A673 (cell line): ENCODE measurements around the gene ENTPD8. TPM values are rescaled to one million over a fixed set of nuclear protein-coding genes. Genes with fewer than 3 reads are reported as not detected.

Experiments
- BruUV-seq: library from RNA; stranded (reverse); fragments of 400-500 nt; replicated peaks from 2 replicates; lab custom pipeline; 2021; lab: Mats Ljungman, UMichigan
- CTCF ChIA-PET: fragments of 300-600 bp; sonication (Branson Sonifier 250); formaldehyde crosslinking; loops from one replicate; lab custom pipeline; 2022; ENCODE audit warnings: antibody characterized with exemption; lab: Charles Lee
- POLR2A ChIA-PET: fragments of 300-600 bp; sonication (Branson Sonifier 250); formaldehyde crosslinking; loops from one replicate; lab custom pipeline; 2022; ENCODE audit warnings: antibody characterized with exemption; ENCODE audit not compliant: low non-redundant PET; lab: Charles Lee
- DNase-seq: peaks from one replicate; pipeline ENCODE4 v3.0.0-alpha.2; 2015; ENCODE audit warnings: low spot score
- H3K27ac ChIP-seq: fragments of 200-600 bp; sonication (generic); 2 replicates; pipeline ENCODE4 v1.5.1; 2016; ENCODE audit warnings: mixed run types, low read depth, mild to moderate bottlenecking, mixed read lengths, antibody characterized with exemption, low read length; ENCODE audit not compliant: poor library complexity, severe bottlenecking
- H3K27me3 ChIP-seq: fragments of 200-600 bp; sonication (generic); replicated peaks from 2 replicates; pipeline ENCODE4 v1.6.1; 2017; ENCODE audit warnings: mixed run types, low read depth, mild to moderate bottlenecking, mixed read lengths, antibody characterized with exemption, low read length; ENCODE audit not compliant: insufficient read depth, poor library complexity
- H3K36me3 ChIP-seq: fragments of 200-600 bp; sonication (generic); 2 replicates; pipeline ENCODE4 v1.6.1; 2016; ENCODE audit warnings: mixed run types, mild to moderate bottlenecking, mixed read lengths, antibody characterized with exemption, low read length; ENCODE audit not compliant: insufficient read depth, poor library complexity, severe bottlenecking
- H3K4me1 ChIP-seq: fragments of 200-600 bp; sonication (generic); 2 replicates; pipeline ENCODE4 v1.6.1; 2017; ENCODE audit warnings: mixed run types, mild to moderate bottlenecking, mixed read lengths, antibody characterized with exemption, low read length; ENCODE audit not compliant: insufficient read depth, poor library complexity, severe bottlenecking
- H3K4me3 ChIP-seq: fragments of 200-600 bp; sonication (generic); 2 replicates; pipeline ENCODE4 v1.5.1; 2016; ENCODE audit warnings: low read depth, mixed run types, mild to moderate bottlenecking, mixed read lengths, low read length; ENCODE audit not compliant: poor library complexity, severe bottlenecking
- H3K9me3 ChIP-seq: fragments of 200-600 bp; sonication (generic); 2 replicates; pipeline ENCODE4 v1.6.1; 2016; ENCODE audit warnings: mixed run types, low read depth, mild to moderate bottlenecking, mixed read lengths, antibody characterized with exemption, low read length; ENCODE audit not compliant: poor library complexity, severe bottlenecking
- CTCF ChIP-seq: fragments of 300-800, 200-600 bp; sonication (generic); conservative IDR thresholded peaks from 2 replicates; pipeline ENCODE4 v1.5.1; 2017; ENCODE audit warnings: low read depth, mild to moderate bottlenecking, antibody characterized with exemption, low read length, moderate library complexity, mixed read lengths
- EZH2 ChIP-seq: fragments of 200-600 bp; sonication (generic); IDR thresholded peaks from 2 replicates; pipeline ENCODE4 v1.6.1; 2017; ENCODE audit warnings: borderline replicate concordance, low read depth, mild to moderate bottlenecking, mixed read lengths, antibody characterized with exemption, low read length; ENCODE audit not compliant: poor library complexity, severe bottlenecking
- intact Hi-C: fragments of 100-400 bp; cut with micrococcal nuclease; formaldehyde crosslinking; loops from one replicate; pipeline ENCODE4 v1.10.0; 2022; ENCODE audit not compliant: unreplicated experiment
- total RNA-seq: library from RNA; stranded (reverse); gene quantifications from 2 replicates; pipeline ENCODE4 v1.2.3, GENCODE V29; 2021

The ENTPD8 gene
- total RNA-seq, 1 experiment from 2014 or later, result not detected

- Histone ChIP-seq H3K9me3 (peaks cover 13% of the 10 kb centered on the region), H3K4me1 (no peaks in the 10 kb centered on the region), H3K27me3 (no peaks in the 10 kb centered on the region), H3K36me3 (no peaks in the 10 kb centered on the region), H3K27ac (no peak overlapping the region), H3K4me3 (no peak overlapping the region)
- POLR2A ChIA-PET, result no interaction called here
- CTCF ChIA-PET, result no interaction called here
- intact Hi-C loops, result no loop called here
- TF ChIP-seq EZH2 (no peak), CTCF (no peak)
- DNase-seq, result no peak
- no TSS peak for BruUV-seq
Observed at GRCh38 chr9:137476856-137477255, 35.7 kb upstream of the ENTPD8 start.

- BruUV-seq, result no TSS peak
- Histone ChIP-seq H3K4me3 (no peak overlapping the region), H3K27ac (no peak overlapping the region), H3K9me3 (peaks cover 13% of the 10 kb centered on the region), H3K36me3 (no peaks in the 10 kb centered on the region), H3K27me3 (no peaks in the 10 kb centered on the region), H3K4me1 (no peaks in the 10 kb centered on the region)
- DNase-seq, result no peak
- TF ChIP-seq CTCF, result no peak
- TF ChIP-seq EZH2, result no peak
- ChIA-PET CTCF (no interaction called here), POLR2A (no interaction called here)
- intact Hi-C loops, result no loop called here
Observed at GRCh38 chr9:137475666-137476065, 34.5 kb upstream of the ENTPD8 start.

GRCh38 chr9:137474271-137474670, 33.1 kb upstream of the ENTPD8 start:
- ChIA-PET CTCF (no interaction called here), POLR2A (no interaction called here)
- peaks cover 13% of the 10 kb centered on the region for H3K9me3 ChIP-seq
- no peaks in the 10 kb centered on the region for H3K27me3 ChIP-seq
- intact Hi-C loops, result no loop called here
- H3K27ac ChIP-seq, result no peak overlapping the region
- BruUV-seq, result no TSS peak
- no peak for TF ChIP-seq CTCF
- TF ChIP-seq EZH2, result no peak
- H3K4me1 ChIP-seq, result no peaks in the 10 kb centered on the region
- no peak for DNase-seq
- H3K36me3 ChIP-seq, result no peaks in the 10 kb centered on the region
- no peak overlapping the region for H3K4me3 ChIP-seq
